HG03354 (cell line): Measurements from ENCODE around the gene PHF20.
"Not testable (repeated sequence)": the region's sequence is repeated elsewhere in the genome, so short reads cannot be mapped to it uniquely, and the experiment has no call there.

ENCODE experiments used
- ATAC-seq: cut with Tn5 transposase; IDR thresholded peaks from one replicate; pipeline ENCODE4 v1.9.1; 2021; ENCODE audit warnings: mild to moderate bottlenecking; ENCODE audit not compliant: unreplicated experiment, poor library complexity, severe bottlenecking

The PHF20 gene

GRCh38 chr20:35830264-35830663, 58.4 kb downstream of the PHF20 start:
- ATAC-seq: no peak

GRCh38 chr20:35831029-35831428, 59.2 kb downstream of the PHF20 start:
- no peak for ATAC-seq

GRCh38 chr20:35831971-35832370, 60.2 kb downstream of the PHF20 start:
- ATAC-seq: no peak

GRCh38 chr20:35833241-35833640, 61.4 kb downstream of the PHF20 start:
- no peak for ATAC-seq

- no peak for ATAC-seq
Measured at GRCh38 chr20:35837577-35838195, 65.9 kb downstream of the PHF20 start.

GRCh38 chr20:35838205-35838604, 66.4 kb downstream of the PHF20 start:
- no peak for ATAC-seq

- ATAC-seq: no peak
Measured at GRCh38 chr20:35839904-35840303, 68.1 kb downstream of the PHF20 start.

GRCh38 chr20:35840421-35840820, 68.6 kb downstream of the PHF20 start:
- ATAC-seq: no peak

GRCh38 chr20:35842361-35842760, 70.5 kb downstream of the PHF20 start:
- ATAC-seq: no peak

- ATAC-seq: not testable (repeated sequence)
Measured at GRCh38 chr20:35843894-35844293, 72.1 kb downstream of the PHF20 start.

GRCh38 chr20:35845561-35845960, 73.7 kb downstream of the PHF20 start:
- ATAC-seq: no peak

- no peak for ATAC-seq
Measured at GRCh38 chr20:35849706-35850105, 77.9 kb downstream of the PHF20 start.

GRCh38 chr20:35851659-35852058, 79.8 kb downstream of the PHF20 start:
- not testable (repeated sequence) for ATAC-seq

GRCh38 chr20:35854713-35855348, 83.0 kb downstream of the PHF20 start:
- no peak for ATAC-seq

GRCh38 chr20:35855641-35856040, 83.8 kb downstream of the PHF20 start:
- ATAC-seq: not testable (repeated sequence)

- no peak for ATAC-seq
Measured at GRCh38 chr20:35856866-35857265, 85.1 kb downstream of the PHF20 start.

GRCh38 chr20:35866418-35867202, 94.8 kb downstream of the PHF20 start:
- ATAC-seq: no peak

GRCh38 chr20:35870541-35871258, 98.9 kb downstream of the PHF20 start:
- no peak for ATAC-seq

GRCh38 chr20:35871259-35871771, 99.5 kb downstream of the PHF20 start:
- no peak for ATAC-seq

- no peak for ATAC-seq
Measured at GRCh38 chr20:35876033-35876320, 104.2 kb downstream of the PHF20 start.
